22Rv1 (cell line): ENCODE data around the gene TMEM131.

ENCODE experiments used
- H3K27ac ChIP-seq: fragments of 450-650 bp; 2 replicates; pipeline ENCODE4 v1.5.1; 2017
- ZFX ChIP-seq: fragments of 450-650 bp; IDR thresholded peaks from 2 replicates; pipeline ENCODE4 v1.6.1; 2017; ENCODE audit warnings: antibody characterized with exemption, borderline replicate concordance
- TF ChIP-seq, protein P1 (sequence below): fragments of 450-650 bp; IDR thresholded peaks from 2 replicates; pipeline ENCODE4 v1.5.1; 2017; ENCODE audit warnings: mild to moderate bottlenecking

Gene TMEM131

DNA sequence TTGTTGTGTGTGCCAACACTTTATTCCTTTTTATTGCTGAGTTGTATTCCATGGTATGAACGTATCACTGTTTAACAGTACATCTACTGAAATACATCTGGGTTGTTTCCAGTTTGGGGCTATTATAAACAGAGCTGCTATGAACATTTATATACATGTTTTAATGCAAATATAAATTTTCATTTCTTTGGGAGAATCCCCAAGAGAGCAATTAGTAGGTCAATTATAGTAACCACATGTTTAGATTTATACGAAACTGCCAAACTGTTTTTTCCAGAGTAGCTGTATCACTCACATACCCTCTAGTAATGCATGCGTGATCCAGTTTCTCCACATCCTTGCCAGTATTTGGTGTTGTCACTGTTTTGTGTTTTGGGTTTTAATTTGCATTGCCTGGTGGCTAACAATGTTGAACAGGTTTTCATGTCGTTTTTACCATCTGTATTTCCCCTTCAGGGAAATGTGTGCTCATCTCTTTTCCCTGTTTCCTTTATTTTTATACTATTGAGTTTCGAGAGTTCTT lies 81.0 kb downstream of the TMEM131 start:
- H3K27ac ChIP-seq, result no peak overlapping the region
- TF ChIP-seq ZFX, result no peak
- TF ChIP-seq, protein P1, sequence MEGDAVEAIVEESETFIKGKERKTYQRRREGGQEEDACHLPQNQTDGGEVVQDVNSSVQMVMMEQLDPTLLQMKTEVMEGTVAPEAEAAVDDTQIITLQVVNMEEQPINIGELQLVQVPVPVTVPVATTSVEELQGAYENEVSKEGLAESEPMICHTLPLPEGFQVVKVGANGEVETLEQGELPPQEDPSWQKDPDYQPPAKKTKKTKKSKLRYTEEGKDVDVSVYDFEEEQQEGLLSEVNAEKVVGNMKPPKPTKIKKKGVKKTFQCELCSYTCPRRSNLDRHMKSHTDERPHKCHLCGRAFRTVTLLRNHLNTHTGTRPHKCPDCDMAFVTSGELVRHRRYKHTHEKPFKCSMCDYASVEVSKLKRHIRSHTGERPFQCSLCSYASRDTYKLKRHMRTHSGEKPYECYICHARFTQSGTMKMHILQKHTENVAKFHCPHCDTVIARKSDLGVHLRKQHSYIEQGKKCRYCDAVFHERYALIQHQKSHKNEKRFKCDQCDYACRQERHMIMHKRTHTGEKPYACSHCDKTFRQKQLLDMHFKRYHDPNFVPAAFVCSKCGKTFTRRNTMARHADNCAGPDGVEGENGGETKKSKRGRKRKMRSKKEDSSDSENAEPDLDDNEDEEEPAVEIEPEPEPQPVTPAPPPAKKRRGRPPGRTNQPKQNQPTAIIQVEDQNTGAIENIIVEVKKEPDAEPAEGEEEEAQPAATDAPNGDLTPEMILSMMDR, result no peak

DNA sequence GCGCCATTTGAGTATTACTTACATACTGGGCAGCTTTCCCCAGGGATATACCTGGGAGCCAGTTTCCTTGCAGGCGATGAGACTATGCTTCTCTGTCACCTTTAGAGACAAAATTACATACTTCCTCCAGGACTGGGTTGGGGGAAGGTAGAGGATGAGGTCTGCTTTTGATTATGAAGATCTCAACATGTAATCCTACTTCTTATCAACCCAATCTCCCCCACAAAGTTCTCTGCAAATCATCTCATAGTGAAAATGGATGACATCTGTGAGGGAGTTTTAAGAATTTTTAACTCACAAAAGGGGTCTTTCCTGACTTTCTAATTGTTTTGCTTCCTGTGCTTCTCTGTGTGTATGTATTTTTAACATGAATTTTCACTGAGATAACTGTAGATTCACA lies 81.9 kb downstream of the TMEM131 start:
- H3K27ac ChIP-seq, result no peak overlapping the region
- no peak for TF ChIP-seq ZFX
- TF ChIP-seq, protein P1, result no peak

DNA sequence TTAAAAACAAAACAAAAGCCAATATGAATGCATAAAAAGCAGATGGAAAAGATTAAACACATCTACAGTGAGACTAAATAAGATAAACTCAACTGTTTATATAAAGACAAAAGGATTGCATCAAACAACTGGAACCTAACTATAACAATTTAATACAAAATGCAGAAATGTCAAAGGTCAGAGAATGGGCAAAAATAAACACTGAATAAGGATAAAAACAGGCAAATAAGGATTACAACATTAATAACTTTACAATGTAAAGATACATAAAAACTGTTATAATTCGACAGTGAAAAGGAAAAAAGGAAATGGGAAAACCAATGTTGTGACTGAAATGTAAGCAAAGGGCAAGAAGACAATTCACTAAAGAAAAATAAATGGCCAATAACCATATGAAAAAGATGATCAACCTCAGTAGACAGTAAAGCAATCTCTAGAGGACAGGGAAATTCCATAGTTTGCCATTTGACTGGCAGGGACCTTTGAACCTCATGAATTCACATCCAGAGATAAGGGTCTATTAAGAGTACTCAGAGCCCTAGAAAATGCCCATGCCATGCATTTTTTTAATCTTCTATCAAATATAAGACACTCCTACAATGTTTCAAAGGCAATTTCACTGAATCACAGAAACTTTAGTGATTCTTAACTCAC lies 83.7 kb downstream of the TMEM131 start:
- no peak overlapping the region for H3K27ac ChIP-seq
- TF ChIP-seq ZFX, result no peak
- TF ChIP-seq, protein P1, result no peak

DNA sequence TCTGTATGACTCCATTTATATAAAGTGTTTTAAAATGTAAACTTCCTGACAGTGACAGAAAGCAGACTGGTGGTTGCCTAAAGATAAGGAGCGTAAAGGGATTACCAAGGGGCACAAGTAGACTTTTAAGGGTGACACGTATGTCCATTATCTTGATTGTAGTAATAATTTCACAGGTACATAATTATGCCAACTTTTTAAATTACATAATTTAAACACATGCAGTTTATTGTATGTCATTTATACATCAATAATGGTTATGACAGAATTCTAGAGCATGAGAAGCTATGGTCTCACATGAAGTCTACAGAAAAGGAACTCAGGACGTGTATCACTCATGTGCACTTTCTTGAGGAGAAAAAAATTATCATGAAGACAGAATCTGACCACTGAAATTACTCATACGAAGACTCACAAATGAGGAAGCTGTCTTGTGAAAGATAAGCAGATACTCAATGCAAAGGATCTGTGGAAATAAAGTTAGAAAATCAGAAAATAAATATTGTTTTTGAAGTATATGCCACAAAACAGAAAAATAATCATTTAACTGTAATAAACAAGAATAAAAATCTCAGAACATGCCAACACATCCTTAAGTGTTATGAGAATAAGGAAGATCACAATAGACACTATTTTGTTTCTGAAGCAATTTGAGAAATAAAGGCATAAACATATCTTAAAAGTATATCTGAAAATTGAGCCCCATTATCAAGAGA lies 84.4 kb downstream of the TMEM131 start:
- TF ChIP-seq, protein P1, result no peak
- TF ChIP-seq ZFX, result no peak
- H3K27ac ChIP-seq, result no peak overlapping the region

DNA sequence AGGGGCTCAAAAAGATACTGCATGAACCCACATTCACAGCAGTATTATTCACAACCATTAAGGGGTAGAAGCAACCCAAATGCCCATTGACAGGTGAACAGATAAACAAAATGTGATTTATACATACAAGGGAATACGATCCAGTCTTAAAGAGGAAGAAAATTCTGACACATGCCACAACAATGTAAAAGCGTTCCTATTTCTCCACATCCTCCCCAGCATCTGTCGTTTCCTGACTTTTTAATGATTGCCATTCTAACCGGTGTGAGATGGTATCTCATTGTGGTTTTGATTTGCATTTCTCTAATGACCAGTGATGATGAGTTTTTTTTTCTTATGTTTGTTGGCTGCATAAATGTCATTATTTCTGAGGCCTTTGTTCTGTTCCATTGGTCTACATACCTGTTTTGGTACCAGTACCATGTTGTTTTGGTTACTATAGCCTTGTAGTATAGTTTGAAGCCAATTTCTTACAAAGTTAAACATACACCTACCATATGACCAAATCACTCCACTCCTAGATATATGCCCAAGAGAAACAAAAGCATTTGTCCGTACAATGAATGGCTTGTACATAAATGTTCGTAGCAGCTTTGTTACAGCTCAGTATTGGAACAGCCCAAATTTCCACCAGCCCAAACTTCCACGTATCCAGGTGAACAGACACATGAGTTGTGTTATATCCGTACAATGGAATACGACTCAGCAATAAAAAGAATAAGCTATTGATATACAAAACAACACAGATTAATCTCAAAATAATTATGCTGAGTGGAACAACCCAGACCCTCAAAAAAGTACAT lies 85.1 kb downstream of the TMEM131 start:
- TF ChIP-seq, protein P1, result no peak
- TF ChIP-seq ZFX, result no peak
- H3K27ac ChIP-seq, result no peak overlapping the region

DNA sequence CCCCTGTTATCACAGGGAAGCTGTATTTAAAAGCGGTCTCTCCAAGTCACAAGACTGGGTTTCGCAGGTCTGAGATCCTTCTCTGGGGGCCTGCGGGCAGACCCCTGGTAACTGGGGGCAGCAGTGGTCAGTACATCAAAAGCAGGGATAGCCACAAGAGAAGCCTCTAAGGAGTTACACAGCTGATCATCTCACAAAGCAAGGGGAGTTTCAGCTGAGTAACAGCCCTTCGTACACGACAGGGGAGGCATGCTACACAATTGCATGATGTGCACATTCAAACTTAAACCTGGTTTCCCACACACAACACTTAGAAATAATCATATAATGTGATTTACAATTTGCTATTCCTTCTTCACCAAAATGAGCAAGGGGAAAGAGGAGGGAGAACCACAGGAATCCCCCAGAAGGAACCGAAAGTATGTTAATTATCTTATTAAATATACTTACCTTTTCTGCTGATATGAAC lies 87.5 kb downstream of the TMEM131 start:
- no peak for TF ChIP-seq ZFX
- TF ChIP-seq, protein P1, result no peak
- H3K27ac ChIP-seq, result no peak overlapping the region
